ENCODE results near the gene AFP.

AFP gene

DNA sequence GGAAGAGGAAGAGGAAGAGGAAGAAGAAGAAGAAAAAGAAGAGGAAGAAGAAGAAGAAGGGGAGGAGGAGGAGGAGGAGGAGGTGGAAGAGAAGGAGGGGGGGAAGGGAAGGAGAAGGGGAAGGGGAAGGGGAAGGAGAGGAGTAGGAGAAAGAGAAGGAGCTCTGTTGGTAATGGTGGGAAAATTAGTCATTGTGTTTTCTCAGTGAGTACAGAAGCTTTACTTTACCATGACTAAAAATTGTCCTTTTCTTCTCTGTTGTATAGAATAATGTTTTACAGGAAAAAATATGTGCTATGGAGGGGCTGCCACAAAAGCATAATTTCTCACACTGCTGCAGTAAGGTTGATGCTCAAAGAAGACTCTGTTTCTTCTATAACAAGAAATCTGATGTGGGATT is 49.6 kb downstream of the AFP start:
- H3K9ac ChIP-seq (ENCODE audit: low read depth, low read length) = no peak overlapping the region
- no peaks in the 10 kb centered on the region for H3K9me3 ChIP-seq (ENCODE audit: control insufficient read depth, insufficient read depth, low read length)
- H3K27me3 ChIP-seq (ENCODE audit: control insufficient read depth, insufficient read depth, low read length) = no peaks in the 10 kb centered on the region
- H3K4me3 ChIP-seq (ENCODE audit: low read depth, low read length) = no peak overlapping the region
- H3K4me1 ChIP-seq (ENCODE audit: control insufficient read depth, insufficient read depth, low read length) = peaks cover 5% of the 10 kb centered on the region
- no peaks in the 10 kb centered on the region for H3K36me3 ChIP-seq (ENCODE audit: control insufficient read depth, insufficient read depth, low read length)

DNA sequence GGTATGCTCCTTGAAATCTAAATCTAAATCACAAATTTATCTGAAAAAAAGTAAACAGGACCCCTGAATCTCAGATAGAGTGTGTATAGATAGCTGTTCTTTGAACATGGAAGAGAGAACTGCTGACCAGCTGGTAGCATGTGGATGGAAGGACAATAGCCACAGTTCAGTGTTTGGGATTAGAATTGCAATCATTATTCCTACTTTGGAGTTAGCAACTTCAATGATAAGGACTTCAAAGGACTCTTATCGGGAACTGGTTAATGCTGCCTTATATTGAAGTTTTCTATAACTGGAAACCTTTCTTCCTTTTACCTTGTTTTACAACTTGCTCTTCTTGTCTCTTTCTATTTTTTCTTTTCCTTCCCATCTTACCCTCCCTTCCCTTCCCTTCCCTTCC is 50.5 kb downstream of the AFP start:
- Histone ChIP-seq H3K4me3 (ENCODE audit: low read depth, low read length) (no peak overlapping the region), H3K36me3 (ENCODE audit: control insufficient read depth, insufficient read depth, low read length) (no peaks in the 10 kb centered on the region), H3K9me3 (ENCODE audit: control insufficient read depth, insufficient read depth, low read length) (no peaks in the 10 kb centered on the region), H3K9ac (ENCODE audit: low read depth, low read length) (no peak overlapping the region), H3K4me1 (ENCODE audit: control insufficient read depth, insufficient read depth, low read length) (peaks cover 5% of the 10 kb centered on the region), H3K27me3 (ENCODE audit: control insufficient read depth, insufficient read depth, low read length) (no peaks in the 10 kb centered on the region)

DNA sequence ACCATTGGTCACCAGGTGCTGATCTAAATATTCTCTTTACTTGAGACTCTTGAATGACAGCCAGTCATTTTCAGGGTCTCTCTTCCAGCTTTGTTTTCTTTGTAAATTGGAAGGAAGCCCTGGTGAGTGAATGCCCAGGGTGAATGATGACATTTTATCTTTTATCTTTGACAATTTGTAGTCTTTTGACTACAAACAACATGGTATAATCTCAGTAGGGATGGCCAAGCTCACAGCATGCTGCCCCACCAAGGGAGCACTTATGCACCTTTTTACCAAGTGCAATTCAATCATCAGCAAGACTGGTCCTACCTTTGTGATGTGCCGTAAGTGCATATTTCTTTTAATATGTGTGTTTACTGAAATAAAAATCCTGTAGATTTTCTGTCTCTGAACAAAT is 51.2 kb downstream of the AFP start:
- Histone ChIP-seq H3K27me3 (ENCODE audit: control insufficient read depth, insufficient read depth, low read length) (no peaks in the 10 kb centered on the region), H3K4me3 (ENCODE audit: low read depth, low read length) (no peak overlapping the region), H3K9me3 (ENCODE audit: control insufficient read depth, insufficient read depth, low read length) (no peaks in the 10 kb centered on the region), H3K36me3 (ENCODE audit: control insufficient read depth, insufficient read depth, low read length) (no peaks in the 10 kb centered on the region), H3K4me1 (ENCODE audit: control insufficient read depth, insufficient read depth, low read length) (peaks cover 5% of the 10 kb centered on the region), H3K9ac (ENCODE audit: low read depth, low read length) (no peak overlapping the region)

DNA sequence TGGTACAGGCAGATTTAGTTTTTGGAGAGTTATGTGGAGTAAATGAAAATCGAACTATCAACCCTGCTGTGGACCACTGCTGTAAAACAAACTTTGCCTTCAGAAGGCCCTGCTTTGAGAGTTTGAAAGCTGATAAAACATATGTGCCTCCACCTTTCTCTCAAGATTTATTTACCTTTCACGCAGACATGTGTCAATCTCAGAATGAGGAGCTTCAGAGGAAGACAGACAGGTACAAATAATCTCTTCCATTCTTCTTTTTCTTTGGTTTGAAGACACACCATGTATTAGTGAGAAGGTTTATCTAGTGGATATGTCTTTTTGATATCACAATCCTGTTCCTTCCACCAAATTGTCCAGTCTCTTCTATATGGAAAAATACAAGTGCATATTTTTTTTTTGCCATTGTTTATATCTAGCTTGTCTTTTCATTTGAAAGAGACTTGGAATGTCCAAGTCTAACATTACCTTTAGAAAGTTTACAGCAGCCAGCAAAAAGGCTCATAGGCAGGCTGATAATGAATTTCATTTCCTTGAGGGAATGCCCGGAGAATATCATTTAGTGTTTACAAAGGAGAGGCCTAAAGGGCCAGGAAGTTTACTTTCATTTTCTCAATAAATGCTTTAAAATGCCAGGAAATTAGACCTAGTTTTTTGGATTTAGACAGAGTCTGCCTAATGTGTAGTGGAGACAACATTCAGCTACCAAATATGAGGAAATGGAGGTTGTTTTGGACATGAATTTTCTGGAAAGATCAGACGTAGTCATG is 64.2 kb downstream of the AFP start:
- Histone ChIP-seq H3K9me3 (ENCODE audit: control insufficient read depth, insufficient read depth, low read length) (no peaks in the 10 kb centered on the region), H3K27me3 (ENCODE audit: control insufficient read depth, insufficient read depth, low read length) (no peaks in the 10 kb centered on the region), H3K9ac (ENCODE audit: low read depth, low read length) (no peak overlapping the region), H3K4me3 (ENCODE audit: low read depth, low read length) (no peak overlapping the region), H3K36me3 (ENCODE audit: control insufficient read depth, insufficient read depth, low read length) (no peaks in the 10 kb centered on the region), H3K4me1 (ENCODE audit: control insufficient read depth, insufficient read depth, low read length) (no peaks in the 10 kb centered on the region)

DNA sequence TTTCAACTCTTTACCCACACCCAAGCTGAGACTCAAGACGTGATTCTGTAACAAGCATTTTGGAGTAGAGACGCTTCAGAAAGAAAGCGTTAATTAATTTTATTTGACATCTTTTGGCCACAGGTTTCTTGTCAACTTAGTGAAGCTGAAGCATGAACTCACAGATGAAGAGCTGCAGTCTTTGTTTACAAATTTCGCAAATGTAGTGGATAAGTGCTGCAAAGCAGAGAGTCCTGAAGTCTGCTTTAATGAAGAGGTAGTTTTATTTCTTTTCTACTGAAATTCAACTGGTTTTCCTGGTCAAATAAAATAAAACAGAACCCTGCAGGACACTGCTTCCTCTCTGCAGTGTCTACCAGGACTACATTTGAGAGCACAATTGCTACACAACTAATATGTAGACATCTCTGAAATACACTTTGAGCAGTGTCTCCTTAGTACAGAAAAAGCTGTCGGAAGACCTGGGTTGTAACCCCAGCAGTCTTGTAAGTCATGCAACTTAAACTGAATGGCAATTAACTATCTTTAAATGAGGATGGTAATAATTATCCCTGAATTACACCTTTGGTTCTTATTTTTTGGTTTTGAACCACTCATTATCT is 65.7 kb downstream of the AFP start:
- Histone ChIP-seq H3K4me1 (ENCODE audit: control insufficient read depth, insufficient read depth, low read length) (no peaks in the 10 kb centered on the region), H3K9ac (ENCODE audit: low read depth, low read length) (no peak overlapping the region), H3K36me3 (ENCODE audit: control insufficient read depth, insufficient read depth, low read length) (no peaks in the 10 kb centered on the region), H3K27me3 (ENCODE audit: control insufficient read depth, insufficient read depth, low read length) (no peaks in the 10 kb centered on the region), H3K9me3 (ENCODE audit: control insufficient read depth, insufficient read depth, low read length) (no peaks in the 10 kb centered on the region), H3K4me3 (ENCODE audit: low read depth, low read length) (no peak overlapping the region)

DNA sequence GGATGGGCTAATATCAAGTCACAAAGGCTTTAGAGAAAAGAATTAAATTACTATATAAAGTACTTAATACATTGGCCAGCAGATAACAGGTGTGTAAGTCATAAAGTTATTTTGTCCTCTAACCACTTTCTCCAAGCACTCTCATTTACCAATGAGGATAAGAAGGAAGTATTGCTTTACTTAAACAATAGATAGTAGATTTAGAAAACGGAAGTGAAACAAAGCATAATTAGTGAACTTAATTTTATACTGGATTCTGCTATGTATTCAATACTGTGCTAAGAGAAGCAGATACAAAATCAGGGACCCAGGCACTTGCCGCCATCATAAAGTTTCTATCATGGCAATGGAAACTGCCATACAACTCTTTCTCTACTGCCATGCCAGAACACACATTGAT is 69.5 kb downstream of the AFP start:
- Histone ChIP-seq H3K36me3 (ENCODE audit: control insufficient read depth, insufficient read depth, low read length) (no peaks in the 10 kb centered on the region), H3K27me3 (ENCODE audit: control insufficient read depth, insufficient read depth, low read length) (no peaks in the 10 kb centered on the region)

More for the DNA sequence above, 69.5 kb downstream of the AFP start:
- no peak overlapping the region for H3K4me3 ChIP-seq (ENCODE audit: low read depth, low read length)
- no peaks in the 10 kb centered on the region for H3K4me1 ChIP-seq (ENCODE audit: control insufficient read depth, insufficient read depth, low read length)
- H3K9me3 ChIP-seq (ENCODE audit: control insufficient read depth, insufficient read depth, low read length) = no peaks in the 10 kb centered on the region
- no peak overlapping the region for H3K9ac ChIP-seq (ENCODE audit: low read depth, low read length)
